GM10248 (cell line): ENCODE results near the gene HTR2A.

Experiments
- CTCF ChIA-PET: fragments of 300-600 bp; sonication (Branson Sonifier 250); formaldehyde crosslinking; extraction: SDS; loops from one replicate; lab custom pipeline; 2021; ENCODE audit warnings: antibody characterized with exemption; lab: Yijun Ruan, JAX
- POLR2A ChIA-PET: fragments of 350-650 bp; sonication (Branson Sonifier 250); formaldehyde crosslinking; extraction: SDS; loops from one replicate; lab custom pipeline; 2020; ENCODE audit warnings: antibody characterized with exemption; lab: Yijun Ruan, JAX
- DNase-seq: peaks from one replicate; pipeline ENCODE4 v3.0.0; 2012; ENCODE audit errors: extremely low spot score
- CTCF ChIP-seq: IDR thresholded peaks from 2 replicates; pipeline ENCODE4 v1.5.1; 2012; ENCODE audit warnings: mild to moderate bottlenecking, low read depth; ENCODE audit errors: extremely low read depth, missing control alignments, control extremely low read depth

HTR2A gene

GRCh38 chr13:46899801-46900200 is 2.9 kb upstream of the HTR2A start:
- DNase-seq, result no peak
- CTCF ChIA-PET, result interaction anchor here (1.3 to 2.2 kb wide), 2 partner anchors 9 to 10 kb away, joined by 4 to 5 read pairs; no protein-coding TSS in a partner anchor
- POLR2A ChIA-PET, result no interaction called here
- no peak for TF ChIP-seq CTCF

- TF ChIP-seq CTCF, result no peak
- POLR2A ChIA-PET, result no interaction called here
- no peak for DNase-seq
- CTCF ChIA-PET, result interaction anchor here (1.0 to 2.6 kb wide), 9 partner anchors 9 to 881 kb away, joined by 3 to 15 read pairs (median 9); no protein-coding TSS in a partner anchor
These were observed 1.5 kb downstream of the HTR2A start for GRCh38 chr13:46895381-46895780.

GRCh38 chr13:46894568-46894967 is 2.3 kb downstream of the HTR2A start:
- ChIA-PET POLR2A (interaction anchor here (0.6 kb wide), 1 partner anchor 1763 kb away, joined by 3 read pairs; no protein-coding TSS in a partner anchor), CTCF (interaction anchor here (0.7 to 2.8 kb wide), 29 partner anchors 8 to 1874 kb away, joined by 3 to 24 read pairs (median 5); no protein-coding TSS in a partner anchor)
- no peak for DNase-seq
- no peak for TF ChIP-seq CTCF

- peak; percentile 78 for TF ChIP-seq CTCF
- ChIA-PET POLR2A (interaction anchor here (0.6 kb wide), 1 partner anchor 1763 kb away, joined by 3 read pairs; no protein-coding TSS in a partner anchor), CTCF (interaction anchor here (0.6 to 2.8 kb wide), 39 partner anchors 8 to 1875 kb away, joined by 3 to 24 read pairs (median 5); no protein-coding TSS in a partner anchor)
- DNase-seq, result peak; percentile 86
These were observed 2.9 kb downstream of the HTR2A start for GRCh38 chr13:46893798-46894560.

- POLR2A ChIA-PET, result no interaction called here
- CTCF ChIA-PET, result interaction anchor here (0.6 to 2.8 kb wide), 28 partner anchors 10 to 1876 kb away, joined by 3 to 24 read pairs (median 5); no protein-coding TSS in a partner anchor
- no peak for DNase-seq
- TF ChIP-seq CTCF, result no peak
These were observed 3.6 kb downstream of the HTR2A start for GRCh38 chr13:46893221-46893740.

- CTCF ChIA-PET, result no interaction called here
- POLR2A ChIA-PET, result no interaction called here
- DNase-seq, result no peak
- TF ChIP-seq CTCF, result no peak
These were observed 11.8 kb downstream of the HTR2A start for GRCh38 chr13:46885018-46885417.
